WTC11 (cell line): ENCODE results near the gene OTOS. TPM values are rescaled to one million over a fixed set of nuclear protein-coding genes. Genes with fewer than 3 reads are reported as not detected.

Experiments
- ATAC-seq: fragments of 200-7000 bp; cut with Tn5 transposase; 2 replicates; pipeline ENCODE4 v1.10.0; 2021; ENCODE audit warnings: mild to moderate bottlenecking, moderate library complexity
- CTCF ChIA-PET: fragments of 300-600 bp; sonication (Branson Sonifier 250); formaldehyde crosslinking; loops from one replicate; lab custom pipeline; 2021; ENCODE audit warnings: antibody characterized with exemption; lab: Charles Lee
- POLR2A ChIA-PET: fragments of 350-600 bp; sonication (Branson Sonifier 250); formaldehyde crosslinking; loops from one replicate; lab custom pipeline; 2021; ENCODE audit warnings: antibody characterized with exemption; lab: Charles Lee
- DNase-seq: peaks from one replicate; pipeline ENCODE4 v3.0.0; 2021; ENCODE audit warnings: low spot score
- H3K27ac Mint-ChIP-seq: 2 replicates; pipeline ENCODE4 v1.8.0; 2021; ENCODE audit warnings: mixed read lengths
- H3K27me3 Mint-ChIP-seq: 2 replicates; pipeline ENCODE4 v1.8.0; 2021; ENCODE audit warnings: low read depth, mild to moderate bottlenecking, moderate library complexity, mixed read lengths
- H3K36me3 Mint-ChIP-seq: 2 replicates; pipeline ENCODE4 v1.8.0; 2021; ENCODE audit warnings: mixed read lengths
- H3K4me1 Mint-ChIP-seq: 2 replicates; pipeline ENCODE4 v1.8.0; 2022; ENCODE audit warnings: mixed read lengths
- H3K4me3 Mint-ChIP-seq: 2 replicates; pipeline ENCODE4 v1.8.0; 2021; ENCODE audit warnings: mild to moderate bottlenecking, moderate library complexity, mixed read lengths
- H3K9me3 Mint-ChIP-seq: 2 replicates; pipeline ENCODE4 v1.8.0; 2021; ENCODE audit warnings: mixed read lengths
- CREB1 ChIP-seq: sonication (generic); formaldehyde crosslinking; IDR thresholded peaks from 2 replicates; pipeline ENCODE4 v1.8.0; 2023; ENCODE audit warnings: mild to moderate bottlenecking, missing genetic modification reagents
- FOXJ3 ChIP-seq: sonication (generic); formaldehyde crosslinking; IDR thresholded peaks from 2 replicates; pipeline ENCODE4 v1.9.0; 2021; ENCODE audit warnings: missing genetic modification reagents, mild to moderate bottlenecking, borderline replicate concordance
- FOXP4 ChIP-seq: sonication (generic); formaldehyde crosslinking; IDR thresholded peaks from 2 replicates; pipeline ENCODE4 v1.8.0; 2022; ENCODE audit warnings: mild to moderate bottlenecking, missing genetic modification reagents
- GABPB1 ChIP-seq: sonication (generic); formaldehyde crosslinking; IDR thresholded peaks from 2 replicates; pipeline ENCODE4 v1.8.1; 2023; ENCODE audit warnings: mild to moderate bottlenecking, missing genetic modification reagents
- KAT7 ChIP-seq: sonication (generic); formaldehyde crosslinking; IDR thresholded peaks from 2 replicates; pipeline ENCODE4 v1.8.1; 2023; ENCODE audit warnings: missing genetic modification reagents, mild to moderate bottlenecking, borderline replicate concordance
- MXD4 ChIP-seq: fragments of 250-450 bp; sonication (Bioruptor Pico); IDR thresholded peaks from 2 replicates; pipeline ENCODE4 v1.8.0; 2021; ENCODE audit warnings: mild to moderate bottlenecking, moderate library complexity, borderline replicate concordance
- ZBTB21 ChIP-seq: sonication (generic); formaldehyde crosslinking; IDR thresholded peaks from 2 replicates; pipeline ENCODE4 v1.8.1; 2023; ENCODE audit warnings: mild to moderate bottlenecking, missing genetic modification reagents, borderline replicate concordance
- ZNF396 ChIP-seq: fragments of 250-450 bp; sonication (Bioruptor Pico); IDR thresholded peaks from 2 replicates; pipeline ENCODE4 v1.8.0; 2021; ENCODE audit warnings: mild to moderate bottlenecking, moderate library complexity, borderline replicate concordance
- ZNF423 ChIP-seq: fragments of 250-450 bp; sonication (Bioruptor Pico); IDR thresholded peaks from 2 replicates; pipeline ENCODE4 v2.1.2; 2022; ENCODE audit warnings: mild to moderate bottlenecking, moderate library complexity
- total RNA-seq: library from RNA; stranded (reverse); gene quantifications from 3 replicates; pipeline ENCODE4 v1.2.3, GENCODE V29; 2021
- TF ChIP-seq, protein P1 (sequence below): fragments of 250-450 bp; sonication (Bioruptor Pico); IDR thresholded peaks from 2 replicates; pipeline ENCODE4 v2.1.2; 2022; ENCODE audit warnings: mild to moderate bottlenecking, moderate library complexity
- TF ChIP-seq, protein P2 (sequence below): fragments of 200-600 bp; IDR thresholded peaks from 2 replicates; pipeline ENCODE4 v1.8.0; 2022; ENCODE audit warnings: antibody characterized with exemption
- TF ChIP-seq, protein P3 (sequence below): sonication (generic); formaldehyde crosslinking; IDR thresholded peaks from 2 replicates; pipeline ENCODE4 v1.8.0; 2022; ENCODE audit warnings: mild to moderate bottlenecking, missing genetic modification reagents
- TF ChIP-seq, protein P4 (sequence below): sonication (generic); formaldehyde crosslinking; IDR thresholded peaks from 2 replicates; pipeline ENCODE4 v1.8.0; 2023; ENCODE audit warnings: missing genetic modification reagents, mild to moderate bottlenecking, borderline replicate concordance

OTOS gene
- total RNA-seq, 1 experiment from 2014 or later = not detected

GRCh38 chr2:240151477-240152031, 11.1 kb upstream of the OTOS start (continued):
- TF ChIP-seq, protein P1, sequence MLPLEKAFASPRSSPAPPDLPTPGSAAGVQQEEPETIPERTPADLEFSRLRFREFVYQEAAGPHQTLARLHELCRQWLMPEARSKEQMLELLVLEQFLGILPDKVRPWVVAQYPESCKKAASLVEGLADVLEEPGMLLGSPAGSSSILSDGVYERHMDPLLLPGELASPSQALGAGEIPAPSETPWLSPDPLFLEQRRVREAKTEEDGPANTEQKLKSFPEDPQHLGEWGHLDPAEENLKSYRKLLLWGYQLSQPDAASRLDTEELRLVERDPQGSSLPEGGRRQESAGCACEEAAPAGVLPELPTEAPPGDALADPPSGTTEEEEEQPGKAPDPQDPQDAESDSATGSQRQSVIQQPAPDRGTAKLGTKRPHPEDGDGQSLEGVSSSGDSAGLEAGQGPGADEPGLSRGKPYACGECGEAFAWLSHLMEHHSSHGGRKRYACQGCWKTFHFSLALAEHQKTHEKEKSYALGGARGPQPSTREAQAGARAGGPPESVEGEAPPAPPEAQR = no peak
- TF ChIP-seq, all 79 proteins: peak for 0

DNA sequence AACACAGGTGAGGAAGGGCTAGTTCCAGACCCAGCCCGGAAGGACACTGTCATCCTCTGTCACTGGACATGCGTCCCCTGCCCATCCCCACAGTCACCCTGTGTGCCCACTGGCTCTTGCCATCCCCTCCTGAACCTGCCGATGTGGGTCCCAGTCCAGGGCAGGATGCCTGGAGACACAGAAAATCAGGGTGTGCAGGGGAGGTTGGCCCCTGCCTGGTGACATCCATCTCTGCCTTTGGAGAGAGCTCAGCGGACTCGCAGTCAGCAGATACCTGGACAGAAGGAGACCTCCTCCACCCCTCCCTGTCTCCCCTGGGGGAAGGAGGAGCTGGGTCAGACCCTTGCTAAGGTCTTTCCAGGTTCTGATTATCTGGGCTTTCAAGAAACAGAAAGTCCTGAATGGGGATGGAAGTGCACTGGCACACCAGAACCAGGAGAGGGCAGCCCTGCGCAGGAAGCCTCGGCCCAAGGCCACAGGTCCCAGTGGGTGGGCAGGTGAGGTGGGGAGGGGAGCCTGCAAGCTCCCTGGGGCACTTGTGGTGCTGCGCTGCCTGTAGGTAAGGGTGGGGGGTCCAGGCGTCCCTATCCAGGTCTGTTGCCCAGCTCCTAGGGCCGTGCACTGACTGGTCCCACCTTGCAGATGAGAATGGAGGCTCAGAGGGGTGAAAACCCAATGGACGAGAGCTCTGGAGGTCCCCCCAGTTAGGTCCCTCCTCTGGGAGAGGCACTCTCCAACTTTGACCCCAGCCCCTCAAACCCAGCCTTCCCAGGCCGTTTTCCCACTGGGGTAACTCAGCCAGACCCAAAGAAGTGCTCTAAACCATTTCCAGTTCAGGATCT, 9.7 kb upstream of the OTOS start:
- Mint-ChIP-seq H3K4me3 (no peak overlapping the region), H3K9me3 (peaks cover 10% of the 10 kb centered on the region), H3K27me3 (no peaks in the 10 kb centered on the region), H3K36me3 (no peaks in the 10 kb centered on the region), H3K27ac (no peak overlapping the region; the same call in 1 of the 2 replicates), H3K4me1 (no peaks in the 10 kb centered on the region)
- ATAC-seq = peak; percentile 92
- ChIA-PET CTCF (interaction anchor here (0.6 to 3.8 kb wide), 22 partner anchors 8 to 364 kb away, joined by 3 to 20 read pairs (median 4); no protein-coding TSS in a partner anchor), POLR2A (no interaction called here)
- peak; percentile 80 for DNase-seq
- no peak for TF ChIP-seq FOXJ3 (CRISPR knock-in tag)
- TF ChIP-seq, protein P2, sequence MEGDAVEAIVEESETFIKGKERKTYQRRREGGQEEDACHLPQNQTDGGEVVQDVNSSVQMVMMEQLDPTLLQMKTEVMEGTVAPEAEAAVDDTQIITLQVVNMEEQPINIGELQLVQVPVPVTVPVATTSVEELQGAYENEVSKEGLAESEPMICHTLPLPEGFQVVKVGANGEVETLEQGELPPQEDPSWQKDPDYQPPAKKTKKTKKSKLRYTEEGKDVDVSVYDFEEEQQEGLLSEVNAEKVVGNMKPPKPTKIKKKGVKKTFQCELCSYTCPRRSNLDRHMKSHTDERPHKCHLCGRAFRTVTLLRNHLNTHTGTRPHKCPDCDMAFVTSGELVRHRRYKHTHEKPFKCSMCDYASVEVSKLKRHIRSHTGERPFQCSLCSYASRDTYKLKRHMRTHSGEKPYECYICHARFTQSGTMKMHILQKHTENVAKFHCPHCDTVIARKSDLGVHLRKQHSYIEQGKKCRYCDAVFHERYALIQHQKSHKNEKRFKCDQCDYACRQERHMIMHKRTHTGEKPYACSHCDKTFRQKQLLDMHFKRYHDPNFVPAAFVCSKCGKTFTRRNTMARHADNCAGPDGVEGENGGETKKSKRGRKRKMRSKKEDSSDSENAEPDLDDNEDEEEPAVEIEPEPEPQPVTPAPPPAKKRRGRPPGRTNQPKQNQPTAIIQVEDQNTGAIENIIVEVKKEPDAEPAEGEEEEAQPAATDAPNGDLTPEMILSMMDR = peak; percentile 64
- TF ChIP-seq ZNF423 (CRISPR knock-in tag) = peak; percentile 42; the same call in 1 of the 2 replicates

DNA sequence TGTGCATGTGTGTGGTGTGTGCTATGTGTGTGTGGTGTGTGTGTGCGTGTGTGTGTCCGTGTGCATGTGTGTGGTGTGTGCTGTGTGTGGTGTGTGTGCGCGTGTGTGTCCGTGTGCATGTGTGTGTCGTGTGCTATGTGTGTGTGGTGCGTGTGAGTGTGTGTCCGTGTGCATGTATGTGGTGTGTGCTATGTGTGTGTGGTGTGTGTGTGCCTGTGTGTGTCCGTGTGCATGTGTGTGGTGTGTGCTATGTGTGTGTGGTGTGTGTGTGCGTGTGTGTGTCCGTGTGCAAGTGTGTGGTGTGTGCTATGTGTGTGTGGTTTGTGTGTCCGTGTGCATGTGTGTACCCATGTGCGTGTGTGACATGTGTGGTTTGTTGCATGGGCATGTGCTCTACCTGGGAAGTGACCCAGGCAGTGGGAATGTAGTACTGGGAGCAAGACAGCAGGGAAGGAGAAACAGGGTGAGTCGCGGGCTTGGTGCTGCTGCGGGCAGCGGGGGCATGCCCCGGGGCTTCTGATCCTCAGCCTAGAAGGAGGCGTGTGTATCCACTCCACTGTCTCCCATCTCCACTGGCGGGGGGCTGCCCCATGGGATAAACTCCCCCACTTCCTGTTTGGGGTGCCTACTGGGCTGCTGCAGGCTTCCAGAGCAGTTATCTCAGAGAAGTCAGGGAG, 7.6 kb upstream of the OTOS start:
- ChIA-PET POLR2A (no interaction called here), CTCF (interaction anchor here (1.2 kb wide), 1 partner anchor 22 kb away, joined by 3 read pairs; no protein-coding TSS in a partner anchor)
- Mint-ChIP-seq H3K36me3 (no peaks in the 10 kb centered on the region), H3K4me1 (no peaks in the 10 kb centered on the region), H3K9me3 (peaks cover 10% of the 10 kb centered on the region), H3K4me3 (no peak overlapping the region), H3K27ac (no peak overlapping the region), H3K27me3 (no peaks in the 10 kb centered on the region)
- no peak for ATAC-seq
- no peak for DNase-seq
- no peak for TF ChIP-seq ZNF396 (CRISPR knock-in tag)
- no peak for TF ChIP-seq ZBTB21 (CRISPR knock-in tag)
- no peak for TF ChIP-seq GABPB1 (CRISPR knock-in tag)
- TF ChIP-seq, protein P3, sequence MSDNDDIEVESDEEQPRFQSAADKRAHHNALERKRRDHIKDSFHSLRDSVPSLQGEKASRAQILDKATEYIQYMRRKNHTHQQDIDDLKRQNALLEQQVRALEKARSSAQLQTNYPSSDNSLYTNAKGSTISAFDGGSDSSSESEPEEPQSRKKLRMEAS (CRISPR knock-in tag) = no peak
- TF ChIP-seq MXD4 (CRISPR knock-in tag) = no peak
- TF ChIP-seq FOXP4 (CRISPR knock-in tag) = no peak
- TF ChIP-seq KAT7 (CRISPR knock-in tag) = no peak

DNA sequence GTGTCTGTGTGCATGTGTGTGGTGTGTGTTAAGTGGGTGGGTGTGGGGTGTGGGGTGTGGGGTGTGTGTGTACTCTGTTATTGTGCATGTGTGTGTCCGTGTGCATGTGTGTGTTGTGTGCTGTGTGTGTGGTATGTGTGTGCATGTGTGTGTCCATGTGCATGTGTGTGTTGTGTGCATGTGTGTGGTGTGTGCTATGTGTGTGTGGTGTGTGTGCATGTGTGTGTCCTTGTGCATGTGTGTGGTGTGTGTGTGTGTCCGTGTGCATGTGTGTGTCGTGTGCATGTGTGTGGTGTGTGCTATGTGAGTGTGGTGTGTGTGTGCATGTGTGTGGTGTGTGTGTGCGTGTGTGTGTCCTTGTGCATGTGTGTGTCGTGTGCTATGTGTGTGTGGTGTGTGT, 6.9 kb upstream of the OTOS start:
- ATAC-seq (no peak), DNase-seq (no peak)
- H3K27ac Mint-ChIP-seq = no peak overlapping the region
- ChIA-PET CTCF (no interaction called here), POLR2A (no interaction called here)
- H3K27me3 Mint-ChIP-seq = no peaks in the 10 kb centered on the region
- H3K4me3 Mint-ChIP-seq = no peak overlapping the region
- H3K36me3 Mint-ChIP-seq = no peaks in the 10 kb centered on the region
- H3K4me1 Mint-ChIP-seq = no peaks in the 10 kb centered on the region
- peaks cover 10% of the 10 kb centered on the region for H3K9me3 Mint-ChIP-seq
- TF ChIP-seq, protein P4, sequence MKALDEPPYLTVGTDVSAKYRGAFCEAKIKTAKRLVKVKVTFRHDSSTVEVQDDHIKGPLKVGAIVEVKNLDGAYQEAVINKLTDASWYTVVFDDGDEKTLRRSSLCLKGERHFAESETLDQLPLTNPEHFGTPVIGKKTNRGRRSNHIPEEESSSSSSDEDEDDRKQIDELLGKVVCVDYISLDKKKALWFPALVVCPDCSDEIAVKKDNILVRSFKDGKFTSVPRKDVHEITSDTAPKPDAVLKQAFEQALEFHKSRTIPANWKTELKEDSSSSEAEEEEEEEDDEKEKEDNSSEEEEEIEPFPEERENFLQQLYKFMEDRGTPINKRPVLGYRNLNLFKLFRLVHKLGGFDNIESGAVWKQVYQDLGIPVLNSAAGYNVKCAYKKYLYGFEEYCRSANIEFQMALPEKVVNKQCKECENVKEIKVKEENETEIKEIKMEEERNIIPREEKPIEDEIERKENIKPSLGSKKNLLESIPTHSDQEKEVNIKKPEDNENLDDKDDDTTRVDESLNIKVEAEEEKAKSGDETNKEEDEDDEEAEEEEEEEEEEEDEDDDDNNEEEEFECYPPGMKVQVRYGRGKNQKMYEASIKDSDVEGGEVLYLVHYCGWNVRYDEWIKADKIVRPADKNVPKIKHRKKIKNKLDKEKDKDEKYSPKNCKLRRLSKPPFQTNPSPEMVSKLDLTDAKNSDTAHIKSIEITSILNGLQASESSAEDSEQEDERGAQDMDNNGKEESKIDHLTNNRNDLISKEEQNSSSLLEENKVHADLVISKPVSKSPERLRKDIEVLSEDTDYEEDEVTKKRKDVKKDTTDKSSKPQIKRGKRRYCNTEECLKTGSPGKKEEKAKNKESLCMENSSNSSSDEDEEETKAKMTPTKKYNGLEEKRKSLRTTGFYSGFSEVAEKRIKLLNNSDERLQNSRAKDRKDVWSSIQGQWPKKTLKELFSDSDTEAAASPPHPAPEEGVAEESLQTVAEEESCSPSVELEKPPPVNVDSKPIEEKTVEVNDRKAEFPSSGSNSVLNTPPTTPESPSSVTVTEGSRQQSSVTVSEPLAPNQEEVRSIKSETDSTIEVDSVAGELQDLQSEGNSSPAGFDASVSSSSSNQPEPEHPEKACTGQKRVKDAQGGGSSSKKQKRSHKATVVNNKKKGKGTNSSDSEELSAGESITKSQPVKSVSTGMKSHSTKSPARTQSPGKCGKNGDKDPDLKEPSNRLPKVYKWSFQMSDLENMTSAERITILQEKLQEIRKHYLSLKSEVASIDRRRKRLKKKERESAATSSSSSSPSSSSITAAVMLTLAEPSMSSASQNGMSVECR = no peak
- TF ChIP-seq, protein P2 = no peak
- TF ChIP-seq CREB1 = no peak
